Measurements from ENCODE around the gene CREBBP. TPM values are rescaled to one million over a fixed set of nuclear protein-coding genes. Genes with fewer than 3 reads are reported as not detected.

Gene CREBBP
- polyA plus RNA-seq, 2 of the 4 experiments (the other 2 are of a cell fraction) = 8.0 to 13.4 TPM

- Histone ChIP-seq H3K4me1 (peaks cover 3% of the 10 kb centered on the region; the same call in 1 of the 3 replicates), H3K4me2 (no peak overlapping the region), H3K4me3 (no peak overlapping the region), H3K9me3 (no peaks in the 10 kb centered on the region), H3K27ac (no peak overlapping the region)
- FAIRE-seq (no peak), DNase-seq (ENCODE audit: low read depth in 1 of 2, low spot score in 1 of 2) (no peak), ATAC-seq (no peak)
- WGBS (ENCODE audit: missing lambda C conversion rate) = 92% methylated on average over 15 of the region's 15 CpGs
- ChIA-PET POLR2A (interaction anchor here (1.3 kb wide), 1 partner anchor 12 kb away, joined by 3 read pairs; no protein-coding TSS in a partner anchor), CTCF (interaction anchor here (1.0 to 3.7 kb wide), 3 partner anchors 19 to 166 kb away, joined by 3 to 21 read pairs (median 6); no protein-coding TSS in a partner anchor)
- TF ChIP-seq CBX2 (IDR thresholded peaks at IDR 0.05; ENCODE audit: borderline replicate concordance, low read depth) (no peak), ZC3H11A (IDR thresholded peaks at IDR 0.05) (no peak), CHD4 (IDR thresholded peaks at IDR 0.05; ENCODE audit: borderline replicate concordance) (no peak), CBX8 (IDR thresholded peaks at IDR 0.05) (no peak), POLR2A (IDR thresholded peaks at IDR 0.05; ENCODE audit: low read length) (no peak), JUNB (IDR thresholded peaks at IDR 0.05) (no peak), EP300 (IDR thresholded peaks at IDR 0.05) (no peak), RAD21 (conservative IDR thresholded peaks at IDR 0.05 in 1 of 2, IDR thresholded peaks at IDR 0.05 in 1 of 2) (no peak), RCOR1 (IDR thresholded peaks at IDR 0.05; ENCODE audit: low read depth, low read length) (no peak), E2F6 (IDR thresholded peaks at IDR 0.05; ENCODE audit: borderline replicate concordance, low read depth) (no peak)
- TF ChIP-seq, protein P1, sequence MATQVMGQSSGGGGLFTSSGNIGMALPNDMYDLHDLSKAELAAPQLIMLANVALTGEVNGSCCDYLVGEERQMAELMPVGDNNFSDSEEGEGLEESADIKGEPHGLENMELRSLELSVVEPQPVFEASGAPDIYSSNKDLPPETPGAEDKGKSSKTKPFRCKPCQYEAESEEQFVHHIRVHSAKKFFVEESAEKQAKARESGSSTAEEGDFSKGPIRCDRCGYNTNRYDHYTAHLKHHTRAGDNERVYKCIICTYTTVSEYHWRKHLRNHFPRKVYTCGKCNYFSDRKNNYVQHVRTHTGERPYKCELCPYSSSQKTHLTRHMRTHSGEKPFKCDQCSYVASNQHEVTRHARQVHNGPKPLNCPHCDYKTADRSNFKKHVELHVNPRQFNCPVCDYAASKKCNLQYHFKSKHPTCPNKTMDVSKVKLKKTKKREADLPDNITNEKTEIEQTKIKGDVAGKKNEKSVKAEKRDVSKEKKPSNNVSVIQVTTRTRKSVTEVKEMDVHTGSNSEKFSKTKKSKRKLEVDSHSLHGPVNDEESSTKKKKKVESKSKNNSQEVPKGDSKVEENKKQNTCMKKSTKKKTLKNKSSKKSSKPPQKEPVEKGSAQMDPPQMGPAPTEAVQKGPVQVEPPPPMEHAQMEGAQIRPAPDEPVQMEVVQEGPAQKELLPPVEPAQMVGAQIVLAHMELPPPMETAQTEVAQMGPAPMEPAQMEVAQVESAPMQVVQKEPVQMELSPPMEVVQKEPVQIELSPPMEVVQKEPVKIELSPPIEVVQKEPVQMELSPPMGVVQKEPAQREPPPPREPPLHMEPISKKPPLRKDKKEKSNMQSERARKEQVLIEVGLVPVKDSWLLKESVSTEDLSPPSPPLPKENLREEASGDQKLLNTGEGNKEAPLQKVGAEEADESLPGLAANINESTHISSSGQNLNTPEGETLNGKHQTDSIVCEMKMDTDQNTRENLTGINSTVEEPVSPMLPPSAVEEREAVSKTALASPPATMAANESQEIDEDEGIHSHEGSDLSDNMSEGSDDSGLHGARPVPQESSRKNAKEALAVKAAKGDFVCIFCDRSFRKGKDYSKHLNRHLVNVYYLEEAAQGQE (IDR thresholded peaks at IDR 0.05) = no peak
These were observed 166.8 kb downstream of the CREBBP start for GRCh38 chr16:3713587-3714242.

- WGBS (ENCODE audit: missing lambda C conversion rate) = 89% methylated on average over 16 of the region's 16 CpGs
- ATAC-seq = no peak
- no peak for TF ChIP-seq BCL3 (IDR thresholded peaks at IDR 0.05)
- no peak for TF ChIP-seq NR3C1 (IDR thresholded peaks at IDR 0.05)
- TF ChIP-seq HOXB5 (CRISPR knock-in tag; IDR thresholded peaks at IDR 0.05) = no peak
- no peak for TF ChIP-seq BHLHE40 (IDR thresholded peaks at IDR 0.05; ENCODE audit: low read depth, low read length)
- no peak for TF ChIP-seq NFE2L2 (conservative IDR thresholded peaks at IDR 0.05; ENCODE audit: low read length)
- no peak overlapping the region for H3K27ac ChIP-seq
- no peak overlapping the region for H3K4me2 ChIP-seq
- H3K4me3 ChIP-seq = no peak overlapping the region
- CTCF ChIA-PET = interaction anchor here (2.1 to 3.7 kb wide), 2 partner anchors 18 to 22 kb away, joined by 6 to 21 read pairs; no protein-coding TSS in a partner anchor
- no peak for DNase-seq (ENCODE audit: low read depth in 1 of 2, low spot score in 1 of 2)
- H3K4me1 ChIP-seq = no peaks in the 10 kb centered on the region; the same call in 2 of the 3 replicates
- POLR2A ChIA-PET = no interaction called here
- no peaks in the 10 kb centered on the region for H3K9me3 ChIP-seq
- no peak for FAIRE-seq
These were observed 167.6 kb downstream of the CREBBP start for GRCh38 chr16:3712861-3713372.

DNA sequence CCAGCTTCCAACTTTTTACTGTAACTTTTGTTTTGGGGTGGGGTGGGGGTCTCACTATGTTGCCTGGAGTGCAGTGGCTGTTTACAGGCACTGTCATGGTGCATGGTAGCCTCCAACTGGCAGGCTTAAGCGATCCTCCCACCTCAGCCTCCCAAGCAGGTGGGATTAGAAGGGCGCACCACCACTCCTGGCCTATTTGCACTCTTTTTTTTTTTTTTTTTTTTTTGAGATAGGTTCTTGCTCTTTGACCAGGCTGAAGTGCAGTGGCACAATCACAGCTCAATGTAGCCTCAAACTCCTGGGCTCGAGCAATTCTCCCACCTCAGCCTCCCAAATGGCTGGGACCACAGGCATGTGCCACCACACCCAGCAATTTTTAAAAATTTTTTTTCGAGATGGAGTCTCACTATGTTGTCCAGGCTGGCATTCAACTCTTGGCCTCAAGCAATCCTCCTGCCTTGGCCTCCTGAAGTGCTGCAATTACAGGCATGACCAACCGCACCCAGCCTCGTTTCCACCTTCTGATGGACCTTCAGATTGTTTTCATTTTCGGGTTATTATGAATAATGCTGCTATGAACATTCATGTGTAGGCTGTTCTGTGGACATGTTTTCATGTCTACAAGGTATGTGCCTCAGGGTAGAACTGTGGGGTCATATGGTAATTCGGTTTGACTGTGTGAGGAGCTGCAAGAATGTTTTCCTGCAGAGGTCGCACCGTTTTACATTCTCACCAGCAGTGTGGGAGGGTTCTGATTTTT is 174.1 kb downstream of the CREBBP start:
- WGBS (ENCODE audit: missing lambda C conversion rate) = 90% methylated on average over 10 of the region's 10 CpGs
- no peaks in the 10 kb centered on the region for H3K9me3 ChIP-seq
- FAIRE-seq (no peak), ATAC-seq (no peak), DNase-seq (ENCODE audit: low read depth in 1 of 2, low spot score in 1 of 2) (no peak)
- TF ChIP-seq KDM1A (IDR thresholded peaks at IDR 0.05; ENCODE audit: low read depth) (no peak), FOSB (CRISPR knock-in tag; IDR thresholded peaks at IDR 0.05) (no peak), ESRRA (IDR thresholded peaks at IDR 0.05; ENCODE audit: borderline replicate concordance, low read length) (no peak), PHF8 (IDR thresholded peaks at IDR 0.05; ENCODE audit: borderline replicate concordance, low read depth) (no peak), HES2 (IDR thresholded peaks at IDR 0.05) (no peak), USF2 (IDR thresholded peaks at IDR 0.05) (no peak)
- CTCF ChIA-PET = interaction anchor here (0.6 kb wide), 1 partner anchor 72 kb away, joined by 4 read pairs; no protein-coding TSS in a partner anchor
- H3K27ac ChIP-seq = no peak overlapping the region
- H3K4me2 ChIP-seq = no peak overlapping the region
- POLR2A ChIA-PET = no interaction called here
- H3K4me1 ChIP-seq = no peaks in the 10 kb centered on the region
- H3K4me3 ChIP-seq = no peak overlapping the region

Measured in A549 (cell line).